H1 (cell line): Measurements from ENCODE around the gene WFIKKN1. TPM values are rescaled to one million over a fixed set of nuclear protein-coding genes. Genes with fewer than 3 reads are reported as not detected.

Experiments
- EZH2 ChIP-seq: fragments of 200-600 bp; sonication (generic); IDR thresholded peaks from 2 replicates; pipeline ENCODE4 v1.7.1; 2012; ENCODE audit warnings: low read depth, mild to moderate bottlenecking, moderate library complexity, low read length, inconsistent platforms; ENCODE audit not compliant: severe bottlenecking
- FOSL1 ChIP-seq: IDR thresholded peaks from 2 replicates; pipeline ENCODE4 v1.6.1; 2011; ENCODE audit warnings: mild to moderate bottlenecking, low read depth, low read length, moderate library complexity; ENCODE audit not compliant: insufficient read depth
- POU5F1 ChIP-seq: IDR thresholded peaks from 2 replicates; pipeline ENCODE4 v1.6.1; 2011; ENCODE audit warnings: low read depth, mild to moderate bottlenecking, low read length, moderate library complexity
- SIRT6 ChIP-seq: IDR thresholded peaks from one replicate; pipeline ENCODE4 v1.7.1; 2012; ENCODE audit warnings: low read length, inconsistent platforms
- SP4 ChIP-seq: IDR thresholded peaks from 2 replicates; pipeline ENCODE4 v1.6.1; 2012; ENCODE audit warnings: low read length, inconsistent platforms
- YY1 ChIP-seq: IDR thresholded peaks from 2 replicates; pipeline ENCODE4 v1.6.1; 2011; ENCODE audit warnings: low read depth, mild to moderate bottlenecking, low read length
- polyA plus RNA-seq, 7 experiments: library from polyadenylated mRNA; depleted of rRNA in 3 of 7; stranded (reverse) in 5 of 7; unstranded in 2 of 7; fragments of >200 nt in 5 of 7; fragments of 200-250 nt in 2 of 7; gene quantifications; 1 replicate in 5 of 7; 2 replicates in 1 of 7; 4 replicates in 1 of 7; pipeline versions ENCODE4 v1.2.1 to v1.2.3, GENCODE V29; 2011 to 2013; ENCODE audit warnings: missing spikeins in 2 of 7, mixed read lengths in 2 of 7
- total RNA-seq: library from RNA; stranded (reverse); fragmentation: NEBNext Ultra II Directional; extraction: Animal tissue kit (Norgen Biotek cat#: 25700); gene quantifications from 2 replicates; pipeline ENCODE4 v1.2.1, GENCODE V29; 2021
- TF ChIP-seq, protein P1 (sequence below): IDR thresholded peaks from 2 replicates; pipeline ENCODE4 v1.6.1; 2011; ENCODE audit warnings: low read length, improper control_type of control experiment

Gene WFIKKN1
- total and polyA plus RNA-seq, 2 of the 8 experiments (the other 6 are each of a cell fraction or from before 2014, with no cell fraction given), result 11.4 to 15.8 TPM

DNA sequence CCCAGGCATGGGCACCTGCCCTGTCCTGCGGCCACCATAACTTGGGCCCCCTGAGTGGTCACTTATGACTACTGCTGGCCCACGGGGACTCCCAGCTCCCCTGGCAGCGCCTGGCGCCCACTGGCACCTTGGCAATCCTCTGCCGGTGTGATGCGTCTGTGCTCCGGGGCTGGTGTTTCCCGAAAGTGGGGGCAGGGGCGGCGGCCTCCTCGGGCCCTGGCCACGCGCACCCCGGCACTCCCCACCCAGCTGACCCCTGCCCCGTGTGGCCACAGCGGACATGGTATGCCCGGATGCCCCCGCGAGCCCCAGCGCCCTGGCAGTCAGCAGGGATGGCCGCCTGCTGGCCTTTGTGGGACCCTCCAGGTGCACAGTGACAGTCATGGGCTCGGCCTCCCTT is 26.7 kb downstream of the WFIKKN1 start (continued):
- TF ChIP-seq, protein P1, sequence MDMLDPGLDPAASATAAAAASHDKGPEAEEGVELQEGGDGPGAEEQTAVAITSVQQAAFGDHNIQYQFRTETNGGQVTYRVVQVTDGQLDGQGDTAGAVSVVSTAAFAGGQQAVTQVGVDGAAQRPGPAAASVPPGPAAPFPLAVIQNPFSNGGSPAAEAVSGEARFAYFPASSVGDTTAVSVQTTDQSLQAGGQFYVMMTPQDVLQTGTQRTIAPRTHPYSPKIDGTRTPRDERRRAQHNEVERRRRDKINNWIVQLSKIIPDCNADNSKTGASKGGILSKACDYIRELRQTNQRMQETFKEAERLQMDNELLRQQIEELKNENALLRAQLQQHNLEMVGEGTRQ, result no peak
- TF ChIP-seq SIRT6, result no peak
- TF ChIP-seq FOSL1, result no peak
- no peak for TF ChIP-seq EZH2
- no peak for TF ChIP-seq POU5F1
- TF ChIP-seq YY1, result no peak
- no peak for TF ChIP-seq SP4
